T-helper 1 cell treated with Interleukin-12 subunit alpha and Interleukin-12 subunit beta and Interleukin-4 antibody, amounts not matched to agents 30 ng/mL and 1 ng/mL, for 36 hours (primary cell): ENCODE results near the gene RFX3. TPM values are rescaled to one million over a fixed set of nuclear protein-coding genes. Genes with fewer than 3 reads are reported as not detected.

Experiments used
- intact Hi-C: fragments of 100-400 bp; cut with micrococcal nuclease; formaldehyde crosslinking; loops from one replicate; pipeline ENCODE4 v1.15.1; 2024
- total RNA-seq: library from RNA; stranded (reverse); gene quantifications from 2 replicates; pipeline ENCODE4 v1.2.3, GENCODE V29; 2022

Gene RFX3
- total RNA-seq = 13.5 and 15.0 TPM in 2 replicates

GRCh38 chr9:3525836-3526164, at the start of gene RFX3:
Gene RFX3 (minus strand): TSS chr9:3526001. CDS start chr9:3395588, 130,413 bp downstream.
- intact Hi-C loops = loop anchor here (1.0 to 10.0 kb wide), 15 partner anchors 139 to 1925 kb away; partner anchors contain the start of genes CD274, CDC37L1, JAK2 and PLGRKT

GRCh38 chr9:3571500-3571899, 45.7 kb upstream of the RFX3 start:
- intact Hi-C loops = no loop called here

- intact Hi-C loops = no loop called here
Observed at GRCh38 chr9:3569529-3569928, 43.7 kb upstream of the RFX3 start.

- intact Hi-C loops = no loop called here
Observed at GRCh38 chr9:3567988-3568387, 42.2 kb upstream of the RFX3 start.

- intact Hi-C loops = no loop called here
Observed at GRCh38 chr9:3553076-3553765, 27.4 kb upstream of the RFX3 start.

- intact Hi-C loops = no loop called here
Observed at GRCh38 chr9:3549225-3549624, 23.4 kb upstream of the RFX3 start.

GRCh38 chr9:3548648-3549047, 22.8 kb upstream of the RFX3 start:
- intact Hi-C loops = no loop called here

- intact Hi-C loops = no loop called here
Observed at GRCh38 chr9:3541206-3541605, 15.4 kb upstream of the RFX3 start.

- intact Hi-C loops = loop anchor here (1.0 kb wide), 1 partner anchor 11 kb away; no protein-coding TSS in a partner anchor
Observed at GRCh38 chr9:3534614-3535404, 9.0 kb upstream of the RFX3 start.

GRCh38 chr9:3532158-3532557, 6.4 kb upstream of the RFX3 start:
- intact Hi-C loops = no loop called here

GRCh38 chr9:3528451-3528850, 2.6 kb upstream of the RFX3 start:
- intact Hi-C loops = loop anchor here (2.0 to 10.0 kb wide), 8 partner anchors 810 to 1909 kb away; partner anchors contain the start of genes JAK2, PLGRKT, PLPP6 and RCL1

- intact Hi-C loops = loop anchor here (1.0 to 10.0 kb wide), 12 partner anchors 140 to 1910 kb away; partner anchors contain the start of genes CDC37L1, JAK2, PLGRKT and PLPP6
Observed at GRCh38 chr9:3526997-3527940, 1.5 kb upstream of the RFX3 start.

- intact Hi-C loops = loop anchor here (1.0 to 10.0 kb wide), 12 partner anchors 140 to 1911 kb away; partner anchors contain the start of genes CDC37L1, JAK2, PLGRKT and PLPP6
Observed at GRCh38 chr9:3526165-3526996, 580 bp upstream of the RFX3 start.

GRCh38 chr9:3525096-3525835, 535 bp downstream of the RFX3 start:
- intact Hi-C loops = loop anchor here (2.0 to 10.0 kb wide), 10 partner anchors 208 to 1926 kb away; partner anchors contain the start of genes CD274, JAK2, PLGRKT and PLPP6

- intact Hi-C loops = loop anchor here (10.0 kb wide), 1 partner anchor 897 kb away; the partner anchor contains the start of gene VLDLR
Observed at GRCh38 chr9:3521966-3522365, 3.8 kb downstream of the RFX3 start.

GRCh38 chr9:3520564-3520963, 5.2 kb downstream of the RFX3 start:
- intact Hi-C loops = loop anchor here (1.0 to 10.0 kb wide), 2 partner anchors 12 to 896 kb away; partner anchors contain the start of gene VLDLR

- intact Hi-C loops = no loop called here
Observed at GRCh38 chr9:3517377-3518048, 8.3 kb downstream of the RFX3 start.

GRCh38 chr9:3516667-3517330, 9.0 kb downstream of the RFX3 start:
- intact Hi-C loops = no loop called here
